HepG2 (cell line): ENCODE measurements around the gene TPSAB1. TPM values are rescaled to one million over a fixed set of nuclear protein-coding genes. Genes with fewer than 3 reads are reported as not detected.
A peak's percentile ranks its signal among the peaks of the same experiment; 100 is the strongest.

Source experiments
- ZNF12 ChIP-seq: sonication (generic); formaldehyde crosslinking; IDR thresholded peaks from 2 replicates; pipeline ENCODE4 v1.5.0; 2020; ENCODE audit warnings: missing genetic modification reagents
- polyA plus RNA-seq, 8 experiments: library from polyadenylated mRNA; depleted of rRNA in 3 of 8; stranded (reverse) in 7 of 8; unstranded in 1 of 8; fragments of >200 nt; fragmentation: Illumina TruSeq in 4 of 8; extraction: Trizol in 4 of 8; gene quantifications; 2 replicates each; pipeline versions ENCODE4 v1.2.1 to v1.2.3, GENCODE V29; 2011 to 2016; ENCODE audit warnings: low read depth in 4 of 8, missing spikeins in 1 of 8, mixed read lengths in 1 of 8; ENCODE audit not compliant: insufficient read depth in 1 of 8
- total RNA-seq, 5 experiments: library from RNA; depleted of rRNA; stranded (reverse); fragments of >200 nt; fragmentation: Illumina TruSeq; extraction: Trizol; gene quantifications; 2 replicates each; pipeline ENCODE4 v1.2.3, GENCODE V29; 2016; ENCODE audit warnings: low read depth in 1 of 5
- TF ChIP-seq, protein P1 (sequence below): sonication (generic); formaldehyde crosslinking; IDR thresholded peaks from 2 replicates; pipeline ENCODE4 v1.5.1; 2020; ENCODE audit warnings: mild to moderate bottlenecking, missing genetic modification reagents, moderate library complexity
- TF ChIP-seq, protein P2 (sequence below): sonication (generic); formaldehyde crosslinking; conservative IDR thresholded peaks from 2 replicates; pipeline ENCODE4 v1.8.1; 2023; ENCODE audit warnings: missing genetic modification reagents

The TPSAB1 gene
- total and polyA plus RNA-seq, 2 of the 13 experiments (the other 11 are each of a cell fraction or from before 2014, with no cell fraction given): 0.12 TPM; not detected in 1

DNA sequence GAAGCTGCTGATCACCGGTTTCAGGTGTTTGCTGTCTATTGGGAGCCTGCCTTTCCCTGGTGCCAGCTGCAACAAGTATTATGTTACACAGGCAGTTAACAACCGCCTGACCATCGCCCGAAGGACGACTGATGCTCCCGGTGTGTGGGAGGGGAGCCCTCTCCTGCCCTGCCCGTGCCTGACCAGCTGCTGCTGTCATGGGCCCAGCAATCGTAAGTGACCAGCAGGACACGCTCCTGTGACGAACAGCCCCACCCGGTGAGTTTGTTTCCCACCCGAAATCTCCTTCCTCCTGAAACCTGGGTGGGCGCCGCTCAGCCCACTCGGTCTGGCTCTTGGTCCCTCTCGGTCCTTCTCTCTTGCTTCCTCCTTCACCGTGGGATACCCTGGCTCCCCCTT is 51.1 kb downstream of the TPSAB1 start (continued):
- peak; percentile 66; the same call in 1 of the 2 replicates for TF ChIP-seq ZNF12 (CRISPR knock-in tag)
- TF ChIP-seq, protein P1, sequence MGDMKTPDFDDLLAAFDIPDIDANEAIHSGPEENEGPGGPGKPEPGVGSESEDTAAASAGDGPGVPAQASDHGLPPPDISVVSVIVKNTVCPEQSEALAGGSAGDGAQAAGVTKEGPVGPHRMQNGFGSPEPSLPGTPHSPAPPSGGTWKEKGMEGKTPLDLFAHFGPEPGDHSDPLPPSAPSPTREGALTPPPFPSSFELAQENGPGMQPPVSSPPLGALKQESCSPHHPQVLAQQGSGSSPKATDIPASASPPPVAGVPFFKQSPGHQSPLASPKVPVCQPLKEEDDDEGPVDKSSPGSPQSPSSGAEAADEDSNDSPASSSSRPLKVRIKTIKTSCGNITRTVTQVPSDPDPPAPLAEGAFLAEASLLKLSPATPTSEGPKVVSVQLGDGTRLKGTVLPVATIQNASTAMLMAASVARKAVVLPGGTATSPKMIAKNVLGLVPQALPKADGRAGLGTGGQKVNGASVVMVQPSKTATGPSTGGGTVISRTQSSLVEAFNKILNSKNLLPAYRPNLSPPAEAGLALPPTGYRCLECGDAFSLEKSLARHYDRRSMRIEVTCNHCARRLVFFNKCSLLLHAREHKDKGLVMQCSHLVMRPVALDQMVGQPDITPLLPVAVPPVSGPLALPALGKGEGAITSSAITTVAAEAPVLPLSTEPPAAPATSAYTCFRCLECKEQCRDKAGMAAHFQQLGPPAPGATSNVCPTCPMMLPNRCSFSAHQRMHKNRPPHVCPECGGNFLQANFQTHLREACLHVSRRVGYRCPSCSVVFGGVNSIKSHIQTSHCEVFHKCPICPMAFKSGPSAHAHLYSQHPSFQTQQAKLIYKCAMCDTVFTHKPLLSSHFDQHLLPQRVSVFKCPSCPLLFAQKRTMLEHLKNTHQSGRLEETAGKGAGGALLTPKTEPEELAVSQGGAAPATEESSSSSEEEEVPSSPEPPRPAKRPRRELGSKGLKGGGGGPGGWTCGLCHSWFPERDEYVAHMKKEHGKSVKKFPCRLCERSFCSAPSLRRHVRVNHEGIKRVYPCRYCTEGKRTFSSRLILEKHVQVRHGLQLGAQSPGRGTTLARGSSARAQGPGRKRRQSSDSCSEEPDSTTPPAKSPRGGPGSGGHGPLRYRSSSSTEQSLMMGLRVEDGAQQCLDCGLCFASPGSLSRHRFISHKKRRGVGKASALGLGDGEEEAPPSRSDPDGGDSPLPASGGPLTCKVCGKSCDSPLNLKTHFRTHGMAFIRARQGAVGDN (CRISPR knock-in tag): 0 out of 2 replicates have a peak, but pooled peaks have one; percentile 8
- TF ChIP-seq, protein P2, sequence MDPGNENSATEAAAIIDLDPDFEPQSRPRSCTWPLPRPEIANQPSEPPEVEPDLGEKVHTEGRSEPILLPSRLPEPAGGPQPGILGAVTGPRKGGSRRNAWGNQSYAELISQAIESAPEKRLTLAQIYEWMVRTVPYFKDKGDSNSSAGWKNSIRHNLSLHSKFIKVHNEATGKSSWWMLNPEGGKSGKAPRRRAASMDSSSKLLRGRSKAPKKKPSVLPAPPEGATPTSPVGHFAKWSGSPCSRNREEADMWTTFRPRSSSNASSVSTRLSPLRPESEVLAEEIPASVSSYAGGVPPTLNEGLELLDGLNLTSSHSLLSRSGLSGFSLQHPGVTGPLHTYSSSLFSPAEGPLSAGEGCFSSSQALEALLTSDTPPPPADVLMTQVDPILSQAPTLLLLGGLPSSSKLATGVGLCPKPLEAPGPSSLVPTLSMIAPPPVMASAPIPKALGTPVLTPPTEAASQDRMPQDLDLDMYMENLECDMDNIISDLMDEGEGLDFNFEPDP: 0 out of 2 replicates have a peak, but pooled peaks have one; percentile 54

Other genes with a start within 250 kb of the TPSAB1 start
- 0.14 and 0.49 TPM in 2 replicates for gene SSTR5, start 168.0 kb upstream of the TPSAB1 start, total RNA-seq (2016; rRNA removed; fragmentation: Illumina TruSeq; extraction: Trizol)
- gene SSTR5, start 168.0 kb upstream of the TPSAB1 start, polyA plus RNA-seq (2011; rRNA removed): 0.20 and 0.26 TPM in 2 replicates
- gene C1QTNF8, start 144.5 kb upstream of the TPSAB1 start, total RNA-seq (2016; rRNA removed; fragmentation: Illumina TruSeq; extraction: Trizol): 0.09 TPM in 1 of 2 replicates, not detected in the other
- not detected in 2 replicates for gene C1QTNF8, start 144.5 kb upstream of the TPSAB1 start, polyA plus RNA-seq (2011; rRNA removed)
- gene CACNA1H, start 87.6 kb upstream of the TPSAB1 start, total RNA-seq (2016; rRNA removed; fragmentation: Illumina TruSeq; extraction: Trizol): 0.40 and 0.56 TPM in 2 replicates
- gene CACNA1H, start 87.6 kb upstream of the TPSAB1 start, polyA plus RNA-seq (2011; rRNA removed): 1.8 and 3.0 TPM in 2 replicates
- gene TPSG1, start 15.4 kb upstream of the TPSAB1 start, total RNA-seq (2016; rRNA removed; fragmentation: Illumina TruSeq; extraction: Trizol): not detected in 2 replicates
- not detected in 2 replicates for gene TPSG1, start 15.4 kb upstream of the TPSAB1 start, polyA plus RNA-seq (2011; rRNA removed)
- not detected in 2 replicates for gene TPSB2, start 10.5 kb upstream of the TPSAB1 start, total RNA-seq (2016; rRNA removed; fragmentation: Illumina TruSeq; extraction: Trizol)
- 0.14 TPM in 1 of 2 replicates, not detected in the other for gene TPSB2, start 10.5 kb upstream of the TPSAB1 start, polyA plus RNA-seq (2011; rRNA removed)
- gene TPSD1, start 15.4 kb downstream of the TPSAB1 start, total RNA-seq (2016; rRNA removed; fragmentation: Illumina TruSeq; extraction: Trizol): not detected in 2 replicates
- not detected in 2 replicates for gene TPSD1, start 15.4 kb downstream of the TPSAB1 start, polyA plus RNA-seq (2011; rRNA removed)
- gene UBE2I, start 68.9 kb downstream of the TPSAB1 start, total RNA-seq (2016; rRNA removed; fragmentation: Illumina TruSeq; extraction: Trizol): 75.8 and 87.9 TPM in 2 replicates
- gene UBE2I, start 68.9 kb downstream of the TPSAB1 start, polyA plus RNA-seq (2011; rRNA removed): 79.5 and 98.9 TPM in 2 replicates
- 2.0 and 3.2 TPM in 2 replicates for gene BAIAP3, start 92.9 kb downstream of the TPSAB1 start, total RNA-seq (2016; rRNA removed; fragmentation: Illumina TruSeq; extraction: Trizol)
- gene BAIAP3, start 92.9 kb downstream of the TPSAB1 start, polyA plus RNA-seq (2011; rRNA removed): 5.7 and 9.1 TPM in 2 replicates
- 45.1 and 51.0 TPM in 2 replicates for gene TSR3, start 111.2 kb downstream of the TPSAB1 start, total RNA-seq (2016; rRNA removed; fragmentation: Illumina TruSeq; extraction: Trizol)
- gene TSR3, start 111.2 kb downstream of the TPSAB1 start, polyA plus RNA-seq (2011; rRNA removed): 24.2 and 26.2 TPM in 2 replicates
- gene GNPTG, start 111.2 kb downstream of the TPSAB1 start, total RNA-seq (2016; rRNA removed; fragmentation: Illumina TruSeq; extraction: Trizol): 8.8 and 22.7 TPM in 2 replicates
- 71.1 and 79.9 TPM in 2 replicates for gene GNPTG, start 111.2 kb downstream of the TPSAB1 start, polyA plus RNA-seq (2011; rRNA removed)
- gene UNKL, start 174.0 kb downstream of the TPSAB1 start, total RNA-seq (2016; rRNA removed; fragmentation: Illumina TruSeq; extraction: Trizol): 11.0 and 17.6 TPM in 2 replicates
- gene UNKL, start 174.0 kb downstream of the TPSAB1 start, polyA plus RNA-seq (2011; rRNA removed): 10.4 and 13.4 TPM in 2 replicates
- 29.6 and 29.9 TPM in 2 replicates for gene UQCC4, start 180.0 kb downstream of the TPSAB1 start, total RNA-seq (2016; rRNA removed; fragmentation: Illumina TruSeq; extraction: Trizol)
- gene UQCC4, start 180.0 kb downstream of the TPSAB1 start, polyA plus RNA-seq (2011; rRNA removed): 17.6 and 19.2 TPM in 2 replicates
- gene PERCC1, start 190.4 kb downstream of the TPSAB1 start, total RNA-seq (2016; rRNA removed; fragmentation: Illumina TruSeq; extraction: Trizol): 0.15 TPM in 1 of 2 replicates, not detected in the other
- not detected in 2 replicates for gene PERCC1, start 190.4 kb downstream of the TPSAB1 start, polyA plus RNA-seq (2011; rRNA removed)
- gene CCDC154, start 203.9 kb downstream of the TPSAB1 start, total RNA-seq (2016; rRNA removed; fragmentation: Illumina TruSeq; extraction: Trizol): 1.5 and 1.8 TPM in 2 replicates
- gene CCDC154, start 203.9 kb downstream of the TPSAB1 start, polyA plus RNA-seq (2011; rRNA removed): 0.84 and 0.92 TPM in 2 replicates
- gene CLCN7, start 234.3 kb downstream of the TPSAB1 start, total RNA-seq (2016; rRNA removed; fragmentation: Illumina TruSeq; extraction: Trizol): 9.8 and 25.1 TPM in 2 replicates
- 24.6 and 33.6 TPM in 2 replicates for gene CLCN7, start 234.3 kb downstream of the TPSAB1 start, polyA plus RNA-seq (2011; rRNA removed)
- gene PTX4, start 248.2 kb downstream of the TPSAB1 start, total RNA-seq (2016; rRNA removed; fragmentation: Illumina TruSeq; extraction: Trizol): not detected in 2 replicates
- 0.04 TPM in 1 of 2 replicates, not detected in the other for gene PTX4, start 248.2 kb downstream of the TPSAB1 start, polyA plus RNA-seq (2011; rRNA removed)